Epithelial cell of proximal tubule (primary cell): ENCODE results near the gene PRKAR1B. TPM values are rescaled to one million over a fixed set of nuclear protein-coding genes. Genes with fewer than 3 reads are reported as not detected.

Experiments used
- DNase-seq: peaks from one replicate; pipeline ENCODE4 v3.0.0-alpha.2; 2011; ENCODE audit warnings: low read depth
- H3K4me3 ChIP-seq: 2 replicates; pipeline ENCODE4 v1.5.1; 2011; ENCODE audit warnings: low read depth, mild to moderate bottlenecking, low read length
- CTCF ChIP-seq: conservative IDR thresholded peaks from 2 replicates; pipeline ENCODE4 v1.5.1; 2012; ENCODE audit warnings: low read depth, mild to moderate bottlenecking, low read length
- total RNA-seq: library from RNA; depleted of rRNA; stranded (reverse); fragments of >200 nt; gene quantifications from 2 replicates; pipeline ENCODE4 v1.2.3, GENCODE V29; 2015

The PRKAR1B gene
- total RNA-seq, 1 donor from 2014 or later, result 12.2 TPM

GRCh38 chr7:605661-606450 is 121.2 kb downstream of the PRKAR1B start:
- no peak for TF ChIP-seq CTCF
- no peak for DNase-seq
- no peak overlapping the region for H3K4me3 ChIP-seq

- no peak for TF ChIP-seq CTCF
- no peak for DNase-seq
- H3K4me3 ChIP-seq, result no peak overlapping the region
Measured at GRCh38 chr7:604884-605531, 122.1 kb downstream of the PRKAR1B start.

- H3K4me3 ChIP-seq, result no peak overlapping the region
- no peak for TF ChIP-seq CTCF
- no peak for DNase-seq
Measured at GRCh38 chr7:604001-604883, 122.8 kb downstream of the PRKAR1B start.

- no peak for DNase-seq
- no peak overlapping the region for H3K4me3 ChIP-seq
- no peak for TF ChIP-seq CTCF
Measured at GRCh38 chr7:603152-603951, 123.7 kb downstream of the PRKAR1B start.

- DNase-seq, result no peak
- no peak for TF ChIP-seq CTCF
- no peak overlapping the region for H3K4me3 ChIP-seq
Measured at GRCh38 chr7:602341-603141, 124.5 kb downstream of the PRKAR1B start.
